ENCODE measurements around the gene NCOR2.

Gene NCOR2

GRCh38 chr12:124518051-124518932 is 49.1 kb downstream of the NCOR2 start:
- peaks cover 27% of the 10 kb centered on the region for H3K4me1 ChIP-seq
- H3K27me3 ChIP-seq = no peaks in the 10 kb centered on the region
- H3K9me3 ChIP-seq = no peaks in the 10 kb centered on the region
- TF ChIP-seq, protein P1, sequence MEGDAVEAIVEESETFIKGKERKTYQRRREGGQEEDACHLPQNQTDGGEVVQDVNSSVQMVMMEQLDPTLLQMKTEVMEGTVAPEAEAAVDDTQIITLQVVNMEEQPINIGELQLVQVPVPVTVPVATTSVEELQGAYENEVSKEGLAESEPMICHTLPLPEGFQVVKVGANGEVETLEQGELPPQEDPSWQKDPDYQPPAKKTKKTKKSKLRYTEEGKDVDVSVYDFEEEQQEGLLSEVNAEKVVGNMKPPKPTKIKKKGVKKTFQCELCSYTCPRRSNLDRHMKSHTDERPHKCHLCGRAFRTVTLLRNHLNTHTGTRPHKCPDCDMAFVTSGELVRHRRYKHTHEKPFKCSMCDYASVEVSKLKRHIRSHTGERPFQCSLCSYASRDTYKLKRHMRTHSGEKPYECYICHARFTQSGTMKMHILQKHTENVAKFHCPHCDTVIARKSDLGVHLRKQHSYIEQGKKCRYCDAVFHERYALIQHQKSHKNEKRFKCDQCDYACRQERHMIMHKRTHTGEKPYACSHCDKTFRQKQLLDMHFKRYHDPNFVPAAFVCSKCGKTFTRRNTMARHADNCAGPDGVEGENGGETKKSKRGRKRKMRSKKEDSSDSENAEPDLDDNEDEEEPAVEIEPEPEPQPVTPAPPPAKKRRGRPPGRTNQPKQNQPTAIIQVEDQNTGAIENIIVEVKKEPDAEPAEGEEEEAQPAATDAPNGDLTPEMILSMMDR (IDR thresholded peaks at IDR 0.05; ENCODE audit: low read depth, low read length) = no peak
- H3K4me3 ChIP-seq (ENCODE audit: low read depth, low read length) = peak overlapping the region; percentile 73
- peaks cover 8% of the 10 kb centered on the region for H3K36me3 ChIP-seq
- DNase-seq = peak; percentile 92

All from BE2C (cell line).